Stimulated activated CD4-positive, alpha-beta T cell treated with anti-CD3 and anti-CD28 coated beads, Interleukin-12 subunit alpha, Interleukin-12 subunit beta, amount 100 ng/mL, for 4 hours (primary cell): ENCODE results near the gene GCG.

Experiments used
- DNase-seq: peaks from one replicate; pipeline ENCODE4 v3.0.0-alpha.2; 2020

GCG gene

GRCh38 chr2:162149466-162149865 is 2.6 kb downstream of the GCG start:
- DNase-seq = no peak

- DNase-seq = no peak
Measured at GRCh38 chr2:162148956-162149355, 3.1 kb downstream of the GCG start.

GRCh38 chr2:162143969-162144368 is 8.1 kb downstream of the GCG start:
- DNase-seq = no peak

- DNase-seq = no peak
Measured at GRCh38 chr2:162138310-162138709, 13.7 kb downstream of the GCG start.

GRCh38 chr2:162127422-162127821 is 24.6 kb downstream of the GCG start:
- no peak for DNase-seq

- DNase-seq = no peak
Measured at GRCh38 chr2:162126527-162126926, 25.5 kb downstream of the GCG start.

GRCh38 chr2:162126111-162126519 is 25.9 kb downstream of the GCG start:
- DNase-seq = no peak

- no peak for DNase-seq
Measured at GRCh38 chr2:162125138-162125537, 26.9 kb downstream of the GCG start.

GRCh38 chr2:162123806-162124758 is 28.0 kb downstream of the GCG start:
- no peak for DNase-seq

- DNase-seq = no peak
Measured at GRCh38 chr2:162118166-162119031, 33.6 kb downstream of the GCG start.

GRCh38 chr2:162116352-162116751 is 35.7 kb downstream of the GCG start:
- DNase-seq = no peak

GRCh38 chr2:162115076-162115475 is 37.0 kb downstream of the GCG start:
- DNase-seq = no peak

GRCh38 chr2:162114271-162114670 is 37.8 kb downstream of the GCG start:
- no peak for DNase-seq

GRCh38 chr2:162113776-162114168 is 38.3 kb downstream of the GCG start:
- no peak for DNase-seq

GRCh38 chr2:162113088-162113775 is 38.8 kb downstream of the GCG start:
- no peak for DNase-seq

- no peak for DNase-seq
Measured at GRCh38 chr2:162111958-162112850, 39.8 kb downstream of the GCG start.

GRCh38 chr2:162107361-162107901 is 44.6 kb downstream of the GCG start:
- DNase-seq = no peak

- DNase-seq = no peak
Measured at GRCh38 chr2:162106746-162107145, 45.3 kb downstream of the GCG start.

GRCh38 chr2:162106146-162106551 is 45.9 kb downstream of the GCG start:
- no peak for DNase-seq

GRCh38 chr2:162103443-162104009 is 48.5 kb downstream of the GCG start:
- no peak for DNase-seq

- no peak for DNase-seq
Measured at GRCh38 chr2:162100579-162100978, 51.5 kb downstream of the GCG start.
